Omental fat pad (tissue), 4 donors: ENCODE data around the gene PGLYRP3. TPM values are rescaled to one million over a fixed set of nuclear protein-coding genes. Genes with fewer than 3 reads are reported as not detected.
"Not testable (repeated sequence)": the region's sequence is repeated elsewhere in the genome, so short reads cannot be mapped to it uniquely, and the experiment has no call there.

Experiments
- ATAC-seq: fragments of 150-250 bp; one replicate; pipeline ENCODE4 v1.9.1; 2016; ENCODE audit warnings: mild to moderate bottlenecking, moderate library complexity; ENCODE audit not compliant: low FRiP score
- DNase-seq: peaks from one replicate; pipeline ENCODE4 v3.0.0-alpha.2; 2019; ENCODE audit warnings: low spot score
- total RNA-seq, 4 donors: library from RNA; depleted of rRNA; stranded (reverse); fragments of >200 nt; gene quantifications; one replicate each; pipeline ENCODE4 v1.1.0, GENCODE V29; 2016
- TF ChIP-seq, protein P1 (sequence below), 3 donors: fragments of 450-650 bp; IDR thresholded peaks; one replicate each; pipeline ENCODE4 v1.5.1; 2016 to 2017; ENCODE audit warnings: antibody characterized with exemption in 3 of 3, mild to moderate bottlenecking in 3 of 3, moderate library complexity in 2 of 3

Gene PGLYRP3
- total RNA-seq, 4 donors from 2014 or later: not detected

- TF ChIP-seq, protein P1, sequence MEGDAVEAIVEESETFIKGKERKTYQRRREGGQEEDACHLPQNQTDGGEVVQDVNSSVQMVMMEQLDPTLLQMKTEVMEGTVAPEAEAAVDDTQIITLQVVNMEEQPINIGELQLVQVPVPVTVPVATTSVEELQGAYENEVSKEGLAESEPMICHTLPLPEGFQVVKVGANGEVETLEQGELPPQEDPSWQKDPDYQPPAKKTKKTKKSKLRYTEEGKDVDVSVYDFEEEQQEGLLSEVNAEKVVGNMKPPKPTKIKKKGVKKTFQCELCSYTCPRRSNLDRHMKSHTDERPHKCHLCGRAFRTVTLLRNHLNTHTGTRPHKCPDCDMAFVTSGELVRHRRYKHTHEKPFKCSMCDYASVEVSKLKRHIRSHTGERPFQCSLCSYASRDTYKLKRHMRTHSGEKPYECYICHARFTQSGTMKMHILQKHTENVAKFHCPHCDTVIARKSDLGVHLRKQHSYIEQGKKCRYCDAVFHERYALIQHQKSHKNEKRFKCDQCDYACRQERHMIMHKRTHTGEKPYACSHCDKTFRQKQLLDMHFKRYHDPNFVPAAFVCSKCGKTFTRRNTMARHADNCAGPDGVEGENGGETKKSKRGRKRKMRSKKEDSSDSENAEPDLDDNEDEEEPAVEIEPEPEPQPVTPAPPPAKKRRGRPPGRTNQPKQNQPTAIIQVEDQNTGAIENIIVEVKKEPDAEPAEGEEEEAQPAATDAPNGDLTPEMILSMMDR (IDR thresholded peaks at IDR 0.05): no peak
- no peak for ATAC-seq
Measured at GRCh38 chr1:153322568-153322967, 9.8 kb upstream of the PGLYRP3 start.

GRCh38 chr1:153318145-153318544, 5.4 kb upstream of the PGLYRP3 start:
- DNase-seq, ATAC-seq: not testable (repeated sequence)

More at GRCh38 chr1:153322568-153322967, 9.8 kb upstream of the PGLYRP3 start:
- DNase-seq: no peak

GRCh38 chr1:153316013-153316412, 3.3 kb upstream of the PGLYRP3 start:
- ATAC-seq: not testable (repeated sequence)

GRCh38 chr1:153314388-153314787, 1.6 kb upstream of the PGLYRP3 start:
- not testable (repeated sequence) for ATAC-seq, DNase-seq

More at GRCh38 chr1:153316013-153316412, 3.3 kb upstream of the PGLYRP3 start:
- not testable (repeated sequence) for DNase-seq

DNA sequence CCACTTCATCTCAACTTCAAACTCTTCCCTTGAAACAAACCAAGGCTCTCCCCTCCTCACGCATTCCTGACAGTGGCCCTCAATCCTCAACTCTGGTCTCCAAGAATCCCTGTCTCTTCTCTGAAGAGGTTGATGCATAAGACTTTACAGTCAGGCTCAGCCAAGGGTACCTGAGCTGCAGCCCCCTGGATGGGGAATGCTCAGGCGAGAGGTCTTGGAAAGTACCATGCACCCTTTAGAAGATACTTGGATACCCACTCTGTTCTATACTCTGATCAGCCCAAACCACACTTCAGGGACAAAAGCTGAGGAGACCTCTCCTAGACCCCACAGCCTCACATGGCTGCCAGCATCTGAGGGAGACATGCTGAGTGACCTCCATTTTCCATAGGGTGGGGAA, 536 bp upstream of the PGLYRP3 start:
- ATAC-seq (no peak), DNase-seq (no peak)
- TF ChIP-seq, protein P1 (IDR thresholded peaks at IDR 0.05): no peak

DNA sequence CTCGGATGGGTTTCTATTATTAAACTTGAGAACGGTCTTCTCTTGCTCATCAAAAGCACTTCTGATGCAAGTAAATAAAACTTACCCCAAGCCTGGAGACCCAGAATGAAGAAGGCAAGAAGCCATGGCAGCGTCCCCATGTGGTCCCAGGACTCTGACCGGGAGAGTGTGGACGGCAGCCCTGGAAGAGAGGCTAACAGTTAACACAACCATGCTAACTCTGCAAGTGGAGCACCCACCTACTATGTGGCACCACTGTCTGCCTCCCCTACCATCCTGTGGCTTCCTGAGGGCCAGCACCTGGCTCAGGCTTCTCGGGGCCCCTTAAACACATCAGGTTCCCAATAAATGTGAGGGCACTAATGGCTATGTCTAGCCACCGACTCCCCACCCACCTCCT, 2.2 kb downstream of the PGLYRP3 start:
- ATAC-seq: no peak
- TF ChIP-seq, protein P1 (IDR thresholded peaks at IDR 0.05): no peak
- no peak for DNase-seq

- DNase-seq: no peak
- TF ChIP-seq, protein P1 (IDR thresholded peaks at IDR 0.05): no peak
- no peak for ATAC-seq
Measured at GRCh38 chr1:153309441-153309840, 3.3 kb downstream of the PGLYRP3 start.

GRCh38 chr1:153308540-153308939, 4.2 kb downstream of the PGLYRP3 start:
- TF ChIP-seq, protein P1 (IDR thresholded peaks at IDR 0.05): no peak
- ATAC-seq (no peak), DNase-seq (no peak)

GRCh38 chr1:153307221-153307600, 5.5 kb downstream of the PGLYRP3 start:
- TF ChIP-seq, protein P1 (IDR thresholded peaks at IDR 0.05): no peak
- no peak for ATAC-seq

More at GRCh38 chr1:153307221-153307600, 5.5 kb downstream of the PGLYRP3 start:
- no peak for DNase-seq
